ENCODE measurements around the gene PIF1.
"Not testable (repeated sequence)": the region's sequence is repeated elsewhere in the genome, so short reads cannot be mapped to it uniquely, and the experiment has no call there.

The PIF1 gene

GRCh38 chr15:64807051-64807749 is 18.2 kb downstream of the PIF1 start:
- DNase-seq (ENCODE audit: insufficient read length): no peak
- TF ChIP-seq POLR2AphosphoS5 (IDR thresholded peaks at IDR 0.05; ENCODE audit: low read depth, low read length) (no peak), POLR2A (IDR thresholded peaks at IDR 0.05; ENCODE audit: low read depth, low read length) (no peak), TAF1 (IDR thresholded peaks at IDR 0.05; ENCODE audit: borderline replicate concordance, low read depth, low read length) (no peak)
- FAIRE-seq: no peak

GRCh38 chr15:64806509-64806908 is 18.9 kb downstream of the PIF1 start:
- FAIRE-seq (no peak), DNase-seq (ENCODE audit: insufficient read length) (no peak)
- TF ChIP-seq POLR2A (IDR thresholded peaks at IDR 0.05; ENCODE audit: low read depth, low read length): no peak
- no peak for TF ChIP-seq POLR2AphosphoS5 (IDR thresholded peaks at IDR 0.05; ENCODE audit: low read depth, low read length)
- TF ChIP-seq TAF1 (IDR thresholded peaks at IDR 0.05; ENCODE audit: borderline replicate concordance, low read depth, low read length): no peak

GRCh38 chr15:64804619-64805018 is 20.8 kb downstream of the PIF1 start:
- no peak for FAIRE-seq
- TF ChIP-seq TAF1 (IDR thresholded peaks at IDR 0.05; ENCODE audit: borderline replicate concordance, low read depth, low read length): no peak
- TF ChIP-seq POLR2AphosphoS5 (IDR thresholded peaks at IDR 0.05; ENCODE audit: low read depth, low read length): no peak
- no peak for TF ChIP-seq POLR2A (IDR thresholded peaks at IDR 0.05; ENCODE audit: low read depth, low read length)
- no peak for DNase-seq (ENCODE audit: insufficient read length)

DNA sequence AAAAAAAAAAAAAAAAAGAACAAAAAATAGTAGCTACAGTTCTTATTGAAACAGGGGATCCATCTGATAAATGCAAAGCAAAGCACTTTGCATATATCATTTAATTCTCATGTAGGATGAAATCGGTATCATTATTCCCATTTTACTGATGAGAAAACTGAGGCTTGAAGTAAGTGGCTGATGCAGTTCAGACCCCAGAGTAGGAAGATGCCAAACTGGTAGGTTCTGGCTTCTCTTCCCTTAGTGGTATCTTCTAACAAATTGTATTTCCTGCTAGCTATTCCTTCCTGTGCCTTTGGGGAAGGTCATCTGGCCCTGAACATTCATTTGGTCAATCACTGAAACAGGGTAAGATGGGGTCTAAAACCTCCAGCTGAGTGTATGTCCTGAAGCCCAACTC is 21.9 kb downstream of the PIF1 start:
- FAIRE-seq: no peak
- TF ChIP-seq POLR2A (IDR thresholded peaks at IDR 0.05; ENCODE audit: low read depth, low read length) (no peak), POLR2AphosphoS5 (IDR thresholded peaks at IDR 0.05; ENCODE audit: low read depth, low read length) (no peak), TAF1 (IDR thresholded peaks at IDR 0.05; ENCODE audit: borderline replicate concordance, low read depth, low read length) (no peak)
- DNase-seq (ENCODE audit: insufficient read length): no peak

DNA sequence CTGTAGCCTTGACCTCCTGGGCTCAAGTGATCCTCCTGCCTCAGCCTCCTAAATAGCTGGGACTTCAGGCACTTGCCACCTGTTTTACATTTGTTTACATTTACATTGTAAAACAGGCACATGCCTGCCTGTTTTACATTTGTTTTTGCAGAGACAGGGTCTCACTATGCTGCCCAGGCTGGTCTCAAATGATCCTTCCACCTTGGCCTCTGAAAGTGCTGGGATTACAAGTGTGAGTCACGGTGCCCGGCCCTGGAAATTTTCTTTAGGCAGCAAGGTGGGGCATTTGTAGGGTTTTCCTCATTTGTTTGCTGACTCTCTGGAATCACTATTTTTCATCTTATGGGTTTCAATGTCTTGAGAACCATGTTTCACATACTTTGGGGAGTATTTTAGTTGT is 25.0 kb downstream of the PIF1 start:
- TF ChIP-seq TAF1 (IDR thresholded peaks at IDR 0.05; ENCODE audit: borderline replicate concordance, low read depth, low read length) (no peak), POLR2AphosphoS5 (IDR thresholded peaks at IDR 0.05; ENCODE audit: low read depth, low read length) (no peak), POLR2A (IDR thresholded peaks at IDR 0.05; ENCODE audit: low read depth, low read length) (no peak)
- DNase-seq (ENCODE audit: insufficient read length) (no peak), FAIRE-seq (no peak)

DNA sequence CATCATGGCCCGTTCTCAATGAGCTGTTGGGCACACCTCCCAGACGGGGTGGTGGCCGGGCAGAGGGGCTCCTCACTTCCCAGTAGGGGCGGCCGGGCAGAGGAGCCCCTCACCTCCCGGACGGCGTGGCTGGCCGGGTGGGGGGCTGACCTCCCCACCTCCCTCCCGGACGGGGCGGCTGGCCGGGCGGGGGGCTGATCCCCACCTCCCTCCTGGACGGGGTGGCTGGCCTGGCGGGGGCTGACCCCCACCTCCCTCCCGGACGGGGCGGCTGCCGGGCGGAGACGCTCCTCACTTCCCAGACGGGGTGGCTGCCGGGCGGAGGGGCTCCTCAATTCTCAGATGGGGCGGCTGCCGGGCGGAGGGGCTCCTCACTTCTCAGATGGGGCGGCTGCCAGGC is 26.5 kb downstream of the PIF1 start:
- FAIRE-seq: not testable (repeated sequence)

DNA sequence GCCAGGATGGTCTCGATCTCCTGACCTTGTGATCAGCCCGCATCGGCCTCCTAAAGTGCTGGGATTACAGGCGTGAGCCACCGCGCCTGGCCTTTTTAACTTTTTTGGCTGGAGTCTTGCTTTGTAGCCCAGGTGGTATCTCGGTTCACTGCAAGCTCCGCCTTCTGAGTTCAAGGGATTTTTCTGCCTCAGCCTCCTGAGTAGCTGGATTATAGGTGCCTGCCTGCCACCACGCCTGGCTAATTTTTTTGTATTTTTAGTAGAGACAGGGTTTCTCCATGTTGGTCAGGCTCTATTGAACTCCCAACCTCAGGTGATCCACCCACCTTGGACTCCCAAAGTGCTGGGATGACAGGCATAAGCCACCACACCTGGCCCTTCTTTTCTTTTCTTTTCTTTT is 29.5 kb downstream of the PIF1 start:
- FAIRE-seq: not testable (repeated sequence)

More for the DNA sequence above, 26.5 kb downstream of the PIF1 start:
- DNase-seq (ENCODE audit: insufficient read length): not testable (repeated sequence)

DNA sequence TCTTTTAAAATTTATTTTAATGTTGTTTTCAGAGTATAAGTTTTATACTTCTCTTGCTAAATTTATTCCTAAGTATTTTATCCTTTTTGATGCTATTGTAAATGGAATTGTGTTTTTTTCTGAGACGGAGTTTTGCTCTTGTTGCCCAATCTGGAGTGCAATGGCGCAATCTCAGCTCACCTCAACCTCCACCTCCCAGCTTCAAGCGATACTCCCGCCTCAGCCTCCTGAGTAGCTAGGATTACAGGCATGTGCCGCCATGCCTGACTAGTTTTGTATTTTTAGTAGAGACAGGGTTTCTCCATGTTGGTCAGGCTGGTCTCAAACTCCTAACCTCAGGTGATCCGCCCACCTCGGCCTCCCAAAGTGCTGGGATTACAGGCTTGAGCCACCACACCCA is 30.1 kb downstream of the PIF1 start:
- FAIRE-seq: not testable (repeated sequence)

More for the DNA sequence above, 29.5 kb downstream of the PIF1 start:
- not testable (repeated sequence) for DNase-seq (ENCODE audit: insufficient read length)

DNA sequence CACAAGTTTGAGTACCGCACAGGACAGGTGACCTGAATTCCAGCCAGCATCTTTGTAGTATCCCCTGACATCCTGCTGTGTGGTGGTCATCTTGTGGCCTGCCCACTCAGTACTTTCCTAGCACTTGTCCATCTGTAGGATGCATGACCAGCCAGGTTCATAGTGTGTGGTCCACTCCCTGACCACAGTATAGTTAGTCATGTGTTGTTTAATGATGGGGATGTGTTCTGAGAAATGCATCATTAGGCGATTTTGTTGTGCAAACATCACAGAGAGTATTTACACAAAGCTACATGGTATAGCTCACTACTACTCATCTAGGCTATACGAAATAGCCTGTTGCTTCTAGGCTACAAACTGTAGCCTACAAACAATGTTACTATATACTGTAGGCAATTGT is 33.2 kb downstream of the PIF1 start:
- no peak for TF ChIP-seq POLR2AphosphoS5 (IDR thresholded peaks at IDR 0.05; ENCODE audit: low read depth, low read length)
- no peak for TF ChIP-seq TAF1 (IDR thresholded peaks at IDR 0.05; ENCODE audit: borderline replicate concordance, low read depth, low read length)
- TF ChIP-seq POLR2A (IDR thresholded peaks at IDR 0.05; ENCODE audit: low read depth, low read length): no peak
- FAIRE-seq (no peak), DNase-seq (ENCODE audit: insufficient read length) (no peak)

More for the DNA sequence above, 30.1 kb downstream of the PIF1 start:
- not testable (repeated sequence) for DNase-seq (ENCODE audit: insufficient read length)

DNA sequence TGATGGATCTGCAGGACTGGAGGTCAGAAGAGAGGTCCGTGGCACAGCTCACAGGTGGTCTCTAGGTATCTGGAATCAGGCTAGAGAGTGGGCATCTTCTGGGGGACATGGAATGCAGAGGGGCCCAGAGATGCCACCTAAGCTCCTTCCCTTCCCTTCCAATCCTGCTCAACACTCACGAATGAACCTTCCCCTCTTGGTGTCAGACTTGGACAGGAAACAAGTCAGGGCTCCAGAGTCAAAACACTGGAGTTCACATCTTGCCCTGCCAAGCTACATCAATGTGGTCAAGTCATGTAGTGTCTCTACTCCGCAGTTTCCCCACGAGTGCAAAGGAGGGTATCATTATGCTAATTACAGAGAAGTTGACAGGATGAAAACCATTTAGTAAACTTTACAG is 34.0 kb downstream of the PIF1 start:
- TF ChIP-seq POLR2A (IDR thresholded peaks at IDR 0.05; ENCODE audit: low read depth, low read length) (no peak), TAF1 (IDR thresholded peaks at IDR 0.05; ENCODE audit: borderline replicate concordance, low read depth, low read length) (no peak), POLR2AphosphoS5 (IDR thresholded peaks at IDR 0.05; ENCODE audit: low read depth, low read length) (no peak)
- DNase-seq (ENCODE audit: insufficient read length) (no peak), FAIRE-seq (no peak)

DNA sequence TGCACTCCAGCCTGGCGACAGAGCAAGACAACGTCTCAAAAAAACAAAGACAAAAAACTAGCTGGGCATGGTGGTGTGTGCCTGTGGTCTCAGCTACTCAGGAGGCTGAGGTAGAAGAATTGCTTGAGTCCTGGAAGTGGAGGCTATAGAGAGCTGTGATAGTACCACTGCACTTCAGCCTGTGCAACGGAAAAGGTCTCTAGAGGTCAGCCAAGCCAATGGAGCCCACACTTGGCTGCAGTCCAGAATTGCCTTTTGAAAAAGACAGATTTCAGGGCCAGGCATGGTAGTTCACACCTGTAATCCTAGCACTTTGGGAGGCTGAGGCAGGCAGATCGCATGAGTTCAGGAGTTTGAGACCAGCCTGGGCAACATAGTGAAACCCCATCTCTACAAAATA is 41.7 kb downstream of the PIF1 start:
- FAIRE-seq: no peak
- TF ChIP-seq POLR2A (IDR thresholded peaks at IDR 0.05; ENCODE audit: low read depth, low read length): no peak
- no peak for TF ChIP-seq POLR2AphosphoS5 (IDR thresholded peaks at IDR 0.05; ENCODE audit: low read depth, low read length)
- no peak for TF ChIP-seq TAF1 (IDR thresholded peaks at IDR 0.05; ENCODE audit: borderline replicate concordance, low read depth, low read length)
- DNase-seq (ENCODE audit: insufficient read length): no peak

DNA sequence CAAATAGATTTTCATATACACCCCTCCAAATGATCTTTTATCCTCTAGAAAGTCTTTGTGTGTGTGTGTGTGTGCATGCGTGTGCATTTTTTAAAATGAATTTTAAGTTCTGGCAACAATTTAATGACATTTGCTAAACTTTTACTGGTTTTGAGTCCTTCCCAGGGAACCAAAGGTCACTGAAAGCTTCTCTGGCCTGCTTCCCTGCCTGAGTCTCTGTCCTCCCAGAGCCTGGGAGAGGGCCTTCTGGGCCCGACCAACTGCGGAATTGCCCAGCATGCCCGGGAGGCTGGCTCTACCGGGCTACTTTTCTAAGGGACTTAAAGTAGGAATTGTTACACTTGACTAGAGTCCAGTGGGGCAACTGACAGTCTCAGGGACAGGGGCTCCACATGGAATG is 42.7 kb downstream of the PIF1 start:
- DNase-seq (ENCODE audit: insufficient read length) (no peak), FAIRE-seq (no peak)
- TF ChIP-seq TAF1 (IDR thresholded peaks at IDR 0.05; ENCODE audit: borderline replicate concordance, low read depth, low read length) (no peak), POLR2A (IDR thresholded peaks at IDR 0.05; ENCODE audit: low read depth, low read length) (no peak), POLR2AphosphoS5 (IDR thresholded peaks at IDR 0.05; ENCODE audit: low read depth, low read length) (no peak)

DNA sequence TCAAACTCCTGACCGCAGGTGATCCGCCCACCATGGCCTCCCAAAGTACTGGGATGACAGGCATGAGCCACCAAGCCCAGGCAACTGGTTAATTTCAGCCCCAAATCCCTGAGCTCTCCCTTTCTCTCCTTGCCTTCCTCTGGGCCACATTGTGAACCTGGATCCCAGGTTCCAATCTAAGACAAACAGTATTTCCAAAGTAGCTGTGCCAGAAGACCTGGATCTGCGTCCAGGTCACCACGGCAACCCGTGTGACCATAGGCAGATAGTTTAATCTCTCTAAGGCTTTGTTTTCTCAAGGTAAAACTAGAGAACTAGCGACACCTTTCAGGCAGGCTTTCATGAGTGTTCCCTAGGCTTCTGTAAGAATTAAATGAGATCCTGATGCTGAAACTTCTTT is 44.1 kb downstream of the PIF1 start:
- FAIRE-seq (no peak), DNase-seq (ENCODE audit: insufficient read length) (no peak)
- TF ChIP-seq TAF1 (IDR thresholded peaks at IDR 0.05; ENCODE audit: borderline replicate concordance, low read depth, low read length) (no peak), POLR2AphosphoS5 (IDR thresholded peaks at IDR 0.05; ENCODE audit: low read depth, low read length) (no peak), POLR2A (IDR thresholded peaks at IDR 0.05; ENCODE audit: low read depth, low read length) (no peak)

Measured in GM12892 (cell line).